GM12875 (cell line): ENCODE measurements around the gene SP6.
A peak's percentile ranks its signal among the peaks of the same experiment; 100 is the strongest.

Source experiments
- H3K4me3 ChIP-seq: one replicate; pipeline ENCODE4 v1.5.1; 2011; ENCODE audit warnings: low read depth, low read length, control low read depth
- CTCF ChIP-seq: IDR thresholded peaks from 2 replicates; pipeline ENCODE4 v1.5.1; 2011; ENCODE audit warnings: low read depth, mild to moderate bottlenecking, control low read depth, inconsistent platforms, low read length, moderate library complexity, borderline replicate concordance; ENCODE audit not compliant: insufficient read depth

Gene SP6

GRCh38 chr17:47830396-47831002, 20.5 kb downstream of the SP6 start:
- peak overlapping the region; percentile 65 for H3K4me3 ChIP-seq
- no peak for TF ChIP-seq CTCF

GRCh38 chr17:47829870-47830269, 21.1 kb downstream of the SP6 start:
- no peak overlapping the region for H3K4me3 ChIP-seq
- TF ChIP-seq CTCF: no peak

GRCh38 chr17:47823519-47823918, 27.4 kb downstream of the SP6 start:
- no peak overlapping the region for H3K4me3 ChIP-seq
- TF ChIP-seq CTCF: no peak

- no peak overlapping the region for H3K4me3 ChIP-seq
- TF ChIP-seq CTCF: no peak
Observed at GRCh38 chr17:47822785-47823184, 28.2 kb downstream of the SP6 start.

GRCh38 chr17:47821424-47822391, 29.3 kb downstream of the SP6 start, which contains the start of gene OSBPL7:
OSBPL7 (minus strand) TSS chr17:47821794; CDS start chr17:47820278, 1,516 bp downstream.
- H3K4me3 ChIP-seq: peak within 1 kb of the TSS; percentile 63
- TF ChIP-seq CTCF: peak; percentile 33; the same call in 1 of the 2 replicates

GRCh38 chr17:47821031-47821423, 29.9 kb downstream of the SP6 start:
- peak overlapping the region; percentile 63 for H3K4me3 ChIP-seq
- TF ChIP-seq CTCF: no peak
